K562 (cell line): ENCODE data around the gene NSMCE1. TPM values are rescaled to one million over a fixed set of nuclear protein-coding genes. Genes with fewer than 3 reads are reported as not detected.

ENCODE experiments used
- E2F3 ChIP-seq: fragments of 250-450 bp; sonication (Bioruptor Pico); IDR thresholded peaks from 2 replicates; pipeline ENCODE4 v1.4.0; 2020; ENCODE audit warnings: mild to moderate bottlenecking
- FUS ChIP-seq: fragments of 200-400 bp; formaldehyde crosslinking; optimal IDR thresholded peaks from 2 replicates; pipeline ENCODE3; 2017; ENCODE audit warnings: low read depth, low read length
- HDAC3 ChIP-seq: fragments of 450-650 bp; IDR thresholded peaks from 2 replicates; pipeline ENCODE4 v1.6.1; 2018; ENCODE audit warnings: borderline replicate concordance, mild to moderate bottlenecking, moderate library complexity; ENCODE audit not compliant: partially characterized antibody
- RBM39 ChIP-seq: fragments of 200-400 bp; formaldehyde crosslinking; optimal IDR thresholded peaks from 2 replicates; pipeline ENCODE3; 2018; ENCODE audit warnings: low read depth, low read length
- SMAD4 ChIP-seq: fragments of 250-450 bp; sonication (Bioruptor Pico); conservative IDR thresholded peaks from 2 replicates; pipeline ENCODE4 v1.8.0; 2021; ENCODE audit warnings: inconsistent platforms, mild to moderate bottlenecking, moderate library complexity
- SMARCB1 ChIP-seq: IDR thresholded peaks from 2 replicates; pipeline ENCODE4 v1.6.1; 2011; ENCODE audit warnings: improper control_type of control experiment, low read depth; ENCODE audit not compliant: insufficient read length
- SP2 ChIP-seq: IDR thresholded peaks from 2 replicates; pipeline ENCODE4 v1.6.1; 2011; ENCODE audit warnings: mild to moderate bottlenecking, low read depth, low read length, moderate library complexity; ENCODE audit not compliant: poor library complexity, severe bottlenecking; ENCODE audit errors: extremely low read depth
- TAF7 ChIP-seq: fragments of 450-650 bp; IDR thresholded peaks from 2 replicates; pipeline ENCODE4 v1.6.1; 2016; ENCODE audit warnings: missing genetic modification characterization, missing compliant biosample characterization
- ZBTB26 ChIP-seq: fragments of 450-650 bp; formaldehyde crosslinking; IDR thresholded peaks from 2 replicates; pipeline ENCODE4 v1.4.0; 2022; ENCODE audit warnings: missing genetic modification characterization
- ZMIZ1 ChIP-seq, 2 experiments: fragments of 150-350 bp in 1 of 2; IDR thresholded peaks; 2 replicates each; pipeline ENCODE4 v1.6.1; 2012 to 2016; ENCODE audit warnings: low read depth in 2 of 2, low read length in 2 of 2, mild to moderate bottlenecking in 1 of 2, moderate library complexity in 1 of 2
- ZNF239 ChIP-seq: fragments of 250-450 bp; sonication (Bioruptor Pico); IDR thresholded peaks from 2 replicates; pipeline ENCODE4 v1.4.0; 2020; ENCODE audit warnings: mild to moderate bottlenecking
- ZNF282 ChIP-seq: sonication (generic); formaldehyde crosslinking; IDR thresholded peaks from 2 replicates; pipeline ENCODE4 v1.8.1; 2023; ENCODE audit warnings: missing genetic modification reagents
- ZNF740 ChIP-seq, 3 experiments: fragments of 200-800 bp in 1 of 3; sonication (Bioruptor generic) in 1 of 3; sonication (generic) in 1 of 3; formaldehyde crosslinking in 1 of 3; IDR thresholded peaks; 2 replicates each; pipeline versions ENCODE4 v1.6.1 to v1.8.0; 2016 to 2022; ENCODE audit warnings: mild to moderate bottlenecking in 2 of 3, missing compliant biosample characterization in 2 of 3, missing genetic modification characterization in 2 of 3, missing genetic modification reagents in 1 of 3
- ZNF76 ChIP-seq: fragments of 250-450 bp; sonication (Bioruptor Pico); IDR thresholded peaks from 2 replicates; pipeline ENCODE4 v1.4.0; 2020; ENCODE audit warnings: mild to moderate bottlenecking, moderate library complexity, borderline replicate concordance
- polyA plus RNA-seq, 8 experiments: library from polyadenylated mRNA; depleted of rRNA in 4 of 8; stranded (reverse) in 5 of 8; unstranded in 3 of 8; fragments of >200 nt; fragmentation: Nextera tagmentation in 2 of 8; fragmentation: Illumina TruSeq in 1 of 8; extraction: Ambion mirVana in 2 of 8; extraction: Trizol in 1 of 8; gene quantifications; 2 replicates each; pipeline versions ENCODE4 v1.2.1 to v1.2.3, GENCODE V29; 2011 to 2014; ENCODE audit warnings: inconsistent platforms in 1 of 8, missing spikeins in 1 of 8
- total RNA-seq, 7 experiments: library from RNA; depleted of rRNA in 6 of 7; stranded (reverse); fragments of >200 nt in 6 of 7; fragmentation: Illumina TruSeq in 2 of 7; extraction: Trizol in 2 of 7; gene quantifications; 2 replicates each; pipeline versions ENCODE4 v1.2.1 to v1.2.3, GENCODE V29; 2011 to 2021; ENCODE audit warnings: low replicate concordance in 1 of 7

The NSMCE1 gene
- total and polyA plus RNA-seq, 9 of the 15 experiments (the other 6 are each of a cell fraction or from before 2014, with no cell fraction given), result 52.1 to 163 (median 61.5) TPM

- TF ChIP-seq ZMIZ1 (IDR thresholded peaks at IDR 0.05; ENCODE audit: low read depth in 2 of 2, low read length in 2 of 2), result no peak
- no peak for TF ChIP-seq FUS
- TF ChIP-seq ZNF740 (CRISPR knock-in tag; IDR thresholded peaks at IDR 0.05), result no peak
- TF ChIP-seq ZNF740 (tag; IDR thresholded peaks at IDR 0.05), result no peak
- no peak for TF ChIP-seq SMAD4 (CRISPR knock-in tag)
- no peak for TF ChIP-seq TAF7 (tag)
- TF ChIP-seq SP2, result no peak
- no peak for TF ChIP-seq ZNF282 (CRISPR knock-in tag)
- no peak for TF ChIP-seq RBM39
- TF ChIP-seq SMARCB1, result no peak
- TF ChIP-seq HDAC3, result no peak
- no peak for TF ChIP-seq E2F3
- no peak for TF ChIP-seq ZBTB26 (CRISPR knock-in tag)
- TF ChIP-seq ZNF239 (CRISPR knock-in tag), result no peak
- TF ChIP-seq ZNF76 (CRISPR knock-in tag), result no peak
Observed at GRCh38 chr16:27234171-27234570, 34.4 kb downstream of the NSMCE1 start (continued).
